IMR-90 (cell line): Measurements from ENCODE around the gene STARD13. TPM values are rescaled to one million over a fixed set of nuclear protein-coding genes. Genes with fewer than 3 reads are reported as not detected.

Source experiments
- ATAC-seq: fragments of 200-7000 bp; cut with Tn5 transposase; 2 replicates; pipeline ENCODE4 v1.9.1; 2020; ENCODE audit warnings: low read depth, mild to moderate bottlenecking, moderate library complexity
- BruUV-seq: library from RNA; stranded (reverse); fragments of 400-500 nt; replicated peaks from 2 replicates; lab custom pipeline; 2021; lab: Mats Ljungman, UMichigan
- CTCF ChIA-PET: fragments of 300-600 bp; formaldehyde crosslinking; extraction: SDS; loops from one replicate; lab custom pipeline; 2021; ENCODE audit warnings: antibody characterized with exemption; lab: Yijun Ruan, JAX
- POLR2A ChIA-PET: fragments of 300-600 bp; sonication (Branson Sonifier 250); formaldehyde crosslinking; loops from one replicate; lab custom pipeline; 2022; ENCODE audit warnings: antibody characterized with exemption; ENCODE audit not compliant: unreplicated experiment; lab: Charles Lee
- DNase-seq: peaks from one replicate; pipeline ENCODE4 v3.0.0; 2013
- H2AFZ ChIP-seq: replicated peaks from 2 replicates; pipeline ENCODE3; 2013; ENCODE audit warnings: low read length, mild to moderate bottlenecking; ENCODE audit not compliant: poor library complexity
- H2AK5ac ChIP-seq: 2 replicates; pipeline ENCODE4 v1.6.1; 2013; ENCODE audit warnings: low read depth, low read length, inconsistent platforms
- H2AK9ac ChIP-seq: replicated peaks from 2 replicates; pipeline ENCODE3; 2013; ENCODE audit warnings: mild to moderate bottlenecking, low read depth, low read length, moderate library complexity; ENCODE audit not compliant: poor library complexity
- H2BK120ac ChIP-seq: 2 replicates; pipeline ENCODE4 v1.6.1; 2013; ENCODE audit warnings: low read depth, low read length, inconsistent platforms
- H2BK15ac ChIP-seq: 3 replicates; pipeline ENCODE4 v1.6.1; 2013; ENCODE audit warnings: low read depth, low read length, inconsistent platforms
- H2BK20ac ChIP-seq: 2 replicates; pipeline ENCODE4 v1.6.1; 2013; ENCODE audit warnings: low read depth, mild to moderate bottlenecking, inconsistent platforms, low read length, moderate library complexity
- H2BK5ac ChIP-seq: 2 replicates; pipeline ENCODE4 v1.6.1; 2013; ENCODE audit warnings: mild to moderate bottlenecking, low read depth, low read length, inconsistent platforms; ENCODE audit not compliant: poor library complexity, severe bottlenecking
- H3K14ac ChIP-seq: replicated peaks from 2 replicates; pipeline ENCODE4 v1.6.1; 2013; ENCODE audit warnings: low read depth, low read length, inconsistent platforms
- H3K18ac ChIP-seq: 2 replicates; pipeline ENCODE4 v1.6.1; 2013; ENCODE audit warnings: low read depth, low read length, control low read depth
- H3K23ac ChIP-seq: 2 replicates; pipeline ENCODE4 v1.6.1; 2013; ENCODE audit warnings: low read depth, low read length, inconsistent platforms
- H3K27ac ChIP-seq: 2 replicates; pipeline ENCODE4 v1.5.1; 2013; ENCODE audit warnings: mild to moderate bottlenecking, control low read depth, low read length; ENCODE audit not compliant: insufficient read depth
- H3K27me3 ChIP-seq: 2 replicates; pipeline ENCODE4 v1.6.1; 2013; ENCODE audit warnings: low read length; ENCODE audit not compliant: control insufficient read depth, insufficient read depth
- H3K36me3 ChIP-seq: 2 replicates; pipeline ENCODE4 v1.6.1; 2013; ENCODE audit warnings: low read length, mixed read lengths; ENCODE audit not compliant: control insufficient read depth, insufficient read depth
- H3K4ac ChIP-seq: 2 replicates; pipeline ENCODE4 v1.6.1; 2013; ENCODE audit warnings: low read depth, low read length, inconsistent platforms
- H3K4me1 ChIP-seq: 2 replicates; pipeline ENCODE4 v1.6.1; 2013; ENCODE audit warnings: low read length, mixed read lengths; ENCODE audit not compliant: control insufficient read depth, insufficient read depth
- H3K4me2 ChIP-seq: 2 replicates; pipeline ENCODE4 v1.6.1; 2013; ENCODE audit warnings: low read depth, mild to moderate bottlenecking, control low read depth, low read length, moderate library complexity
- H3K4me3 ChIP-seq: 2 replicates; pipeline ENCODE4 v1.5.1; 2013; ENCODE audit warnings: low read depth, mild to moderate bottlenecking, control low read depth, low read length, moderate library complexity; ENCODE audit not compliant: insufficient read depth
- H3K56ac ChIP-seq: 2 replicates; pipeline ENCODE4 v1.6.1; 2013; ENCODE audit warnings: low read length, inconsistent platforms; ENCODE audit not compliant: insufficient read depth; ENCODE audit errors: extremely low read depth
- H3K79me1 ChIP-seq, 2 experiments: 2 replicates each; pipeline ENCODE4 v1.6.1; 2013; ENCODE audit warnings: low read length in 2 of 2, inconsistent platforms in 1 of 2, low read depth in 1 of 2
- H3K9ac ChIP-seq: 2 replicates; pipeline ENCODE4 v1.6.1; 2013; ENCODE audit warnings: low read depth, low read length, control low read depth
- H3K9me1 ChIP-seq: 2 replicates; pipeline ENCODE4 v1.6.1; 2013; ENCODE audit warnings: low read length, inconsistent platforms; ENCODE audit not compliant: insufficient read depth
- H3K9me3 ChIP-seq: 2 replicates; pipeline ENCODE4 v1.6.1; 2013; ENCODE audit warnings: low read length; ENCODE audit not compliant: control insufficient read depth, insufficient read depth
- H4K20me1 ChIP-seq: 2 replicates; pipeline ENCODE4 v1.6.1; 2013; ENCODE audit warnings: low read length, inconsistent platforms; ENCODE audit not compliant: insufficient read depth
- H4K5ac ChIP-seq: 2 replicates; pipeline ENCODE4 v1.6.1; 2013; ENCODE audit warnings: mild to moderate bottlenecking, low read depth, low read length, control low read depth
- H4K8ac ChIP-seq, 2 experiments: 2 replicates each; pipeline ENCODE4 v1.6.1; 2013; ENCODE audit warnings: low read depth in 2 of 2, low read length in 2 of 2, control low read depth in 1 of 2, inconsistent platforms in 1 of 2
- H4K91ac ChIP-seq: 2 replicates; pipeline ENCODE4 v1.6.1; 2013; ENCODE audit warnings: low read depth, low read length, inconsistent platforms; ENCODE audit not compliant: insufficient read depth
- BHLHE40 ChIP-seq: fragments of 150-350 bp; IDR thresholded peaks from 2 replicates; pipeline ENCODE4 v1.6.1; 2016; ENCODE audit warnings: mild to moderate bottlenecking, low read depth, low read length
- CTCF ChIP-seq: conservative IDR thresholded peaks from 2 replicates; pipeline ENCODE4 v1.5.1; 2012; ENCODE audit warnings: mild to moderate bottlenecking, low read depth, low read length, improper control_type of control experiment
- ELK1 ChIP-seq: fragments of 150-350 bp; IDR thresholded peaks from 2 replicates; pipeline ENCODE4 v1.6.1; 2016; ENCODE audit warnings: low read depth, mild to moderate bottlenecking, low read length, moderate library complexity, borderline replicate concordance
- FOS ChIP-seq: fragments of 150-350 bp; IDR thresholded peaks from 2 replicates; pipeline ENCODE4 v1.6.1; 2016; ENCODE audit warnings: low read depth, low read length
- MAFK ChIP-seq: IDR thresholded peaks from 2 replicates; pipeline ENCODE4 v1.6.1; 2012; ENCODE audit warnings: low read depth, low read length, improper control_type of control experiment
- MAZ ChIP-seq: IDR thresholded peaks from 2 replicates; pipeline ENCODE4 v1.6.1; 2012; ENCODE audit warnings: low read depth, mild to moderate bottlenecking, low read length, improper control_type of control experiment, moderate library complexity, borderline replicate concordance
- MXI1 ChIP-seq: IDR thresholded peaks from 2 replicates; pipeline ENCODE4 v1.6.1; 2012; ENCODE audit warnings: low read depth, mild to moderate bottlenecking, low read length, moderate library complexity, borderline replicate concordance
- NFE2L2 ChIP-seq: fragments of 150-350 bp; IDR thresholded peaks from 2 replicates; pipeline ENCODE4 v1.6.1; 2016; ENCODE audit warnings: low read depth, mild to moderate bottlenecking, low read length
- POLR2A ChIP-seq: IDR thresholded peaks from 2 replicates; pipeline ENCODE4 v1.6.1; 2012; ENCODE audit warnings: mild to moderate bottlenecking, low read depth, low read length
- RCOR1 ChIP-seq: IDR thresholded peaks from 2 replicates; pipeline ENCODE4 v1.6.1; 2012; ENCODE audit warnings: mild to moderate bottlenecking, low read length, improper control_type of control experiment; ENCODE audit not compliant: insufficient replicate concordance
- USF2 ChIP-seq: fragments of 150-350 bp; IDR thresholded peaks from 2 replicates; pipeline ENCODE4 v1.6.1; 2017; ENCODE audit warnings: mild to moderate bottlenecking, antibody characterized with exemption, low read length, low read depth
- WGBS, 2 experiments: methylation state at CpG; one replicate each; pipeline versions ENCODE4 v1.1.5 to v1.1.7; 2013; ENCODE audit warnings: missing lambda C conversion rate in 2 of 2; ENCODE audit not compliant: insufficient read length in 1 of 2; ENCODE audit errors: extremely low coverage in 2 of 2; 5-methylcytosine and 5-hydroxymethylcytosine counted together
- dilution Hi-C: fragments of 300-500 bp; cut with HindIII; formaldehyde crosslinking; loops from one replicate; pipeline ENCODE4 v1.14.3; 2018; ENCODE audit warnings: low sequenced_read_pairs; ENCODE audit not compliant: unreplicated experiment
- in situ Hi-C: fragments of 300-500 bp; cut with MboI; formaldehyde crosslinking; loops from 3 replicates; pipeline ENCODE4 v1.14.3; 2019; ENCODE audit warnings: low sequenced_read_pairs, inconsistent platforms, mixed read lengths
- intact Hi-C: fragments of 100-400 bp; cut with micrococcal nuclease; formaldehyde crosslinking; loops from 2 replicates; pipeline ENCODE4 v1.10.0; 2022
- polyA plus RNA-seq, 3 experiments: library from polyadenylated mRNA; depleted of rRNA; stranded (reverse); fragments of >200 nt; gene quantifications; 2 replicates each; pipeline ENCODE4 v1.2.3, GENCODE V29; 2012; ENCODE audit warnings: low replicate concordance in 1 of 3
- total RNA-seq: library from RNA; depleted of rRNA; stranded (reverse); fragments of >200 nt; gene quantifications from 2 replicates; pipeline ENCODE4 v1.2.3, GENCODE V29; 2012

Gene STARD13
- total and polyA plus RNA-seq, 2 of the 4 experiments (the other 2 are of a cell fraction) = 23.6 to 46.6 TPM

GRCh38 chr13:33205224-33205623 lies 80.3 kb downstream of the STARD13 start:
- dilution Hi-C loops = no loop called here
- POLR2A ChIA-PET = no interaction called here

More at GRCh38 chr13:33205224-33205623, 80.3 kb downstream of the STARD13 start:
- H2BK5ac ChIP-seq = peak overlapping the region; percentile 81
- DNase-seq = no peak
- peaks cover 46 to 85% of the 10 kb centered on the region in 2 experiments for H3K79me1 ChIP-seq
- no peak overlapping the region for H3K56ac ChIP-seq
- H3K18ac ChIP-seq = peak overlapping the region; percentile 55; the same call in 1 of the 2 replicates
- no TSS peak for BruUV-seq
- ATAC-seq = no peak
- peak overlapping the region; percentile 93; the same call in 1 of the 2 replicates for H3K4me2 ChIP-seq
- no peak overlapping the region for H4K91ac ChIP-seq
- no peak overlapping the region for H3K4ac ChIP-seq
- H4K8ac ChIP-seq = no peak overlapping the region
- H2BK20ac ChIP-seq = no peak overlapping the region
- H3K4me1 ChIP-seq = peaks cover 30% of the 10 kb centered on the region
- no peak overlapping the region for H2AFZ ChIP-seq
- WGBS, 2 experiments = no CpG with 5 or more reads among the region's 4 CpGs
- H2BK15ac ChIP-seq = no peak overlapping the region
- peaks cover 56% of the 10 kb centered on the region for H4K20me1 ChIP-seq
- no peaks in the 10 kb centered on the region for H3K27me3 ChIP-seq
- in situ Hi-C loops = no loop called here
- no peak overlapping the region for H2AK5ac ChIP-seq
- no peak overlapping the region for H4K5ac ChIP-seq
- 0 out of 2 replicates have a peak overlapping the region, but pooled peaks have one; percentile 20 for H3K14ac ChIP-seq
- H3K9me1 ChIP-seq = peaks cover 42% of the 10 kb centered on the region
- no peak overlapping the region for H2BK120ac ChIP-seq
- peaks cover 5% of the 10 kb centered on the region for H3K36me3 ChIP-seq
- intact Hi-C loops = no loop called here
- H3K9ac ChIP-seq = no peak overlapping the region
- CTCF ChIA-PET = no interaction called here
- TF ChIP-seq RCOR1 (no peak), NFE2L2 (no peak), MAZ (no peak), BHLHE40 (no peak), ELK1 (no peak), MXI1 (no peak), FOS (no peak), MAFK (no peak), USF2 (no peak), POLR2A (no peak), CTCF (no peak)
- no peak overlapping the region for H3K27ac ChIP-seq
- no peak overlapping the region for H3K23ac ChIP-seq
- H3K9me3 ChIP-seq = no peaks in the 10 kb centered on the region
- H2AK9ac ChIP-seq = no peak overlapping the region
- no peak overlapping the region for H3K4me3 ChIP-seq
